SK-N-MC (cell line): ENCODE measurements around the gene FAIM2.

ENCODE experiments used
- DNase-seq: peaks from one replicate; pipeline ENCODE4 v3.0.0-alpha.2; 2011; ENCODE audit warnings: low read depth, low spot score
- H3K27ac ChIP-seq: fragments of 200-600 bp; sonication (generic); 2 replicates; pipeline ENCODE4 v1.5.1; 2016; ENCODE audit warnings: mixed run types
- H3K36me3 ChIP-seq: fragments of 200-600 bp; sonication (generic); 2 replicates; pipeline ENCODE4 v1.6.1; 2017; ENCODE audit warnings: antibody characterized with exemption, low read length, mixed read lengths; ENCODE audit not compliant: insufficient read depth
- H3K4me3 ChIP-seq: fragments of 200-600 bp; sonication (generic); 2 replicates; pipeline ENCODE4 v1.5.1; 2016
- H3K9ac ChIP-seq: fragments of 200-600 bp; sonication (generic); 2 replicates; pipeline ENCODE4 v1.8.0; 2017; ENCODE audit warnings: mixed run types, mixed read lengths; ENCODE audit not compliant: insufficient read length
- H3K9me3 ChIP-seq: fragments of 200-600 bp; sonication (generic); 2 replicates; pipeline ENCODE4 v1.6.1; 2017; ENCODE audit warnings: low read depth, mild to moderate bottlenecking, antibody characterized with exemption, low read length, moderate library complexity, mixed read lengths
- EZH2 ChIP-seq: fragments of 200-600 bp; sonication (generic); IDR thresholded peaks from one replicate; pipeline ENCODE4 v1.6.1; 2017; ENCODE audit warnings: antibody characterized with exemption
- FOXP2 ChIP-seq: optimal IDR thresholded peaks from 2 replicates; pipeline ENCODE3; 2011; ENCODE audit warnings: mild to moderate bottlenecking, moderate library complexity; ENCODE audit not compliant: insufficient read depth; ENCODE audit errors: extremely low read length, control extremely low read depth
- POLR2AphosphoS5 ChIP-seq: IDR thresholded peaks from 2 replicates; pipeline ENCODE4 v1.6.1; 2012; ENCODE audit warnings: mild to moderate bottlenecking, low read depth, low read length, borderline replicate concordance

FAIM2 gene

GRCh38 chr12:49948866-49949845 is 45.5 kb upstream of the FAIM2 start:
- H3K9ac ChIP-seq = no peak overlapping the region
- H3K4me3 ChIP-seq = no peak overlapping the region
- TF ChIP-seq POLR2AphosphoS5 (no peak), EZH2 (no peak), FOXP2 (no peak)
- DNase-seq = no peak
- no peaks in the 10 kb centered on the region for H3K9me3 ChIP-seq
- no peak overlapping the region for H3K27ac ChIP-seq
- no peaks in the 10 kb centered on the region for H3K36me3 ChIP-seq

GRCh38 chr12:49947593-49948226 is 44.0 kb upstream of the FAIM2 start:
- H3K9ac ChIP-seq = no peak overlapping the region
- H3K4me3 ChIP-seq = no peak overlapping the region
- H3K9me3 ChIP-seq = no peaks in the 10 kb centered on the region
- no peak for DNase-seq
- H3K27ac ChIP-seq = no peak overlapping the region
- no peaks in the 10 kb centered on the region for H3K36me3 ChIP-seq
- no peak for TF ChIP-seq EZH2
- no peak for TF ChIP-seq POLR2AphosphoS5
- no peak for TF ChIP-seq FOXP2

GRCh38 chr12:49946497-49946896 is 42.8 kb upstream of the FAIM2 start:
- H3K36me3 ChIP-seq = no peaks in the 10 kb centered on the region
- H3K27ac ChIP-seq = no peak overlapping the region
- H3K9me3 ChIP-seq = no peaks in the 10 kb centered on the region
- no peak overlapping the region for H3K4me3 ChIP-seq
- no peak overlapping the region for H3K9ac ChIP-seq
- DNase-seq = no peak
- TF ChIP-seq POLR2AphosphoS5 (no peak), EZH2 (no peak)

- Histone ChIP-seq H3K9me3 (no peaks in the 10 kb centered on the region), H3K9ac (no peak overlapping the region), H3K27ac (no peak overlapping the region), H3K4me3 (no peak overlapping the region), H3K36me3 (no peaks in the 10 kb centered on the region)
- TF ChIP-seq POLR2AphosphoS5 (no peak), FOXP2 (no peak), EZH2 (no peak)
- no peak for DNase-seq
Measured at GRCh38 chr12:49946086-49946485, 42.4 kb upstream of the FAIM2 start.

- no peak for DNase-seq
- no peak overlapping the region for H3K9ac ChIP-seq
- H3K4me3 ChIP-seq = no peak overlapping the region
- H3K27ac ChIP-seq = no peak overlapping the region
- no peaks in the 10 kb centered on the region for H3K36me3 ChIP-seq
- H3K9me3 ChIP-seq = no peaks in the 10 kb centered on the region
- no peak for TF ChIP-seq POLR2AphosphoS5
Measured at GRCh38 chr12:49945394-49946080, 41.8 kb upstream of the FAIM2 start.

GRCh38 chr12:49944718-49945117 is 41.0 kb upstream of the FAIM2 start:
- no peak for TF ChIP-seq EZH2
- no peak for TF ChIP-seq POLR2AphosphoS5
- TF ChIP-seq FOXP2 = no peak
- Histone ChIP-seq H3K9ac (no peak overlapping the region), H3K4me3 (no peak overlapping the region), H3K9me3 (no peaks in the 10 kb centered on the region), H3K27ac (no peak overlapping the region), H3K36me3 (no peaks in the 10 kb centered on the region)
- no peak for DNase-seq

- no peak overlapping the region for H3K9ac ChIP-seq
- H3K27ac ChIP-seq = no peak overlapping the region
- H3K4me3 ChIP-seq = no peak overlapping the region
- DNase-seq = no peak
- no peaks in the 10 kb centered on the region for H3K36me3 ChIP-seq
- no peaks in the 10 kb centered on the region for H3K9me3 ChIP-seq
- TF ChIP-seq EZH2 (no peak), FOXP2 (no peak), POLR2AphosphoS5 (no peak)
Measured at GRCh38 chr12:49944046-49944445, 40.3 kb upstream of the FAIM2 start.

GRCh38 chr12:49943625-49943960 is 39.9 kb upstream of the FAIM2 start:
- TF ChIP-seq EZH2 (no peak), FOXP2 (no peak), POLR2AphosphoS5 (no peak)
- Histone ChIP-seq H3K27ac (no peak overlapping the region), H3K9me3 (no peaks in the 10 kb centered on the region), H3K9ac (no peak overlapping the region), H3K36me3 (no peaks in the 10 kb centered on the region), H3K4me3 (no peak overlapping the region)
- DNase-seq = no peak
